ENCODE data around the gene LTBR.

Gene LTBR

DNA sequence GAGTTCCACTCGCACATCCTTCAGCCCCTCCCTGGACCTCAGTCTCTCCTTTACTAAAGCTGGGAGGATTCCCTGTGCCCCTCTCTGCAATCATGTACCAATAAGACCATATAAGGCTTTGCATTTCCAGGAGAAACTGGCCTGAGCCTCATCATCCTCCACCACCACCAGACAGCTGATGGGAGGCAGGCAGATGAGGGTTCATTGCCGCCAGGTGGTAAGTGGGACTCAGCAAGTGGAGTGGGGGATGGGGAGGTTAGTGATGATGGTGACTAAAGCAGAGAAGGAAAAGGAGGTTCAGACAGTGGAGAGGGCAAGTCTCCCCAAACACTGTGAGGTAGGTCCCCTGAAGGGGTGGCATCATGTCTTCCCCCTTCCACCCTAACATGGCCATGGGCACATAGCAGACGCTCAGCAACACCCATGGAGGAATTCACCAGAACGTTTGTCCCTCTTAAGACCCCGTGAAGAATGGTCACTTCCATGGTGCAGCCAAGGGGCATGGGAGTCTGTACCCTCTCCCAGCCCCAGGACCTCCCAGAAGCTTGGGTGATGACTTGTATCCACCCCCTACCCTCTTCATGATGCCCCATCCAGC lies 37.6 kb upstream of the LTBR start:
- H3K36me3 Mint-ChIP-seq (ENCODE audit: low read depth), result no peaks in the 10 kb centered on the region
- peaks cover 9% of the 10 kb centered on the region for H3K27me3 Mint-ChIP-seq (ENCODE audit: low read depth, poor library complexity)
- TF ChIP-seq, protein P1, sequence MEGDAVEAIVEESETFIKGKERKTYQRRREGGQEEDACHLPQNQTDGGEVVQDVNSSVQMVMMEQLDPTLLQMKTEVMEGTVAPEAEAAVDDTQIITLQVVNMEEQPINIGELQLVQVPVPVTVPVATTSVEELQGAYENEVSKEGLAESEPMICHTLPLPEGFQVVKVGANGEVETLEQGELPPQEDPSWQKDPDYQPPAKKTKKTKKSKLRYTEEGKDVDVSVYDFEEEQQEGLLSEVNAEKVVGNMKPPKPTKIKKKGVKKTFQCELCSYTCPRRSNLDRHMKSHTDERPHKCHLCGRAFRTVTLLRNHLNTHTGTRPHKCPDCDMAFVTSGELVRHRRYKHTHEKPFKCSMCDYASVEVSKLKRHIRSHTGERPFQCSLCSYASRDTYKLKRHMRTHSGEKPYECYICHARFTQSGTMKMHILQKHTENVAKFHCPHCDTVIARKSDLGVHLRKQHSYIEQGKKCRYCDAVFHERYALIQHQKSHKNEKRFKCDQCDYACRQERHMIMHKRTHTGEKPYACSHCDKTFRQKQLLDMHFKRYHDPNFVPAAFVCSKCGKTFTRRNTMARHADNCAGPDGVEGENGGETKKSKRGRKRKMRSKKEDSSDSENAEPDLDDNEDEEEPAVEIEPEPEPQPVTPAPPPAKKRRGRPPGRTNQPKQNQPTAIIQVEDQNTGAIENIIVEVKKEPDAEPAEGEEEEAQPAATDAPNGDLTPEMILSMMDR (IDR thresholded peaks at IDR 0.05), result no peak
- DNase-seq, result no peak
- no peak overlapping the region for H3K27ac Mint-ChIP-seq
- H3K4me1 Mint-ChIP-seq, result peaks cover 65% of the 10 kb centered on the region
- H3K9me3 Mint-ChIP-seq, result no peaks in the 10 kb centered on the region
- H3K4me3 Mint-ChIP-seq, result no peak overlapping the region

DNA sequence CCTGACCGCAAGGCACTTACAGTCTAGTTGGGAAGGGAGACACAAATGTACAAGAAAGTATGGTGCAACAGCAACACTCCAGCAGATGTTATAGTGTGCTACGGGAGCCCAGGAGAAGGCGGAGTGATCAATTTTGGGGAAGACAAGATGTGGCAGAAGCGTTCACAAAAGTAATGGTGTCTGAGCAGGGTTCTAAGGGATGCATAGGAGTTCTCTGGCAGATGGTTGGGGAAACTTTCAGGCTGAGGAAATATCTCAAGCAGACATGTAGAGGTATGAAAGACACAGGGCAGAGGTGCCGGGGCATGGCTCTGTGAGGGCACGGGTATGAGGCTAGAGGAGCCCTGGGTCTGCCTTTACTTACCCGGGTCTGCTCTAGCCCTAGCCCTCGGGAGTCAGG lies 37.0 kb upstream of the LTBR start:
- H3K4me1 Mint-ChIP-seq, result peaks cover 60% of the 10 kb centered on the region
- no peak for DNase-seq
- H3K4me3 Mint-ChIP-seq, result no peak overlapping the region
- H3K27me3 Mint-ChIP-seq (ENCODE audit: low read depth, poor library complexity), result peaks cover 9% of the 10 kb centered on the region
- TF ChIP-seq, protein P1 (IDR thresholded peaks at IDR 0.05), result no peak
- H3K9me3 Mint-ChIP-seq, result no peaks in the 10 kb centered on the region
- H3K27ac Mint-ChIP-seq, result no peak overlapping the region
- no peaks in the 10 kb centered on the region for H3K36me3 Mint-ChIP-seq (ENCODE audit: low read depth)

DNA sequence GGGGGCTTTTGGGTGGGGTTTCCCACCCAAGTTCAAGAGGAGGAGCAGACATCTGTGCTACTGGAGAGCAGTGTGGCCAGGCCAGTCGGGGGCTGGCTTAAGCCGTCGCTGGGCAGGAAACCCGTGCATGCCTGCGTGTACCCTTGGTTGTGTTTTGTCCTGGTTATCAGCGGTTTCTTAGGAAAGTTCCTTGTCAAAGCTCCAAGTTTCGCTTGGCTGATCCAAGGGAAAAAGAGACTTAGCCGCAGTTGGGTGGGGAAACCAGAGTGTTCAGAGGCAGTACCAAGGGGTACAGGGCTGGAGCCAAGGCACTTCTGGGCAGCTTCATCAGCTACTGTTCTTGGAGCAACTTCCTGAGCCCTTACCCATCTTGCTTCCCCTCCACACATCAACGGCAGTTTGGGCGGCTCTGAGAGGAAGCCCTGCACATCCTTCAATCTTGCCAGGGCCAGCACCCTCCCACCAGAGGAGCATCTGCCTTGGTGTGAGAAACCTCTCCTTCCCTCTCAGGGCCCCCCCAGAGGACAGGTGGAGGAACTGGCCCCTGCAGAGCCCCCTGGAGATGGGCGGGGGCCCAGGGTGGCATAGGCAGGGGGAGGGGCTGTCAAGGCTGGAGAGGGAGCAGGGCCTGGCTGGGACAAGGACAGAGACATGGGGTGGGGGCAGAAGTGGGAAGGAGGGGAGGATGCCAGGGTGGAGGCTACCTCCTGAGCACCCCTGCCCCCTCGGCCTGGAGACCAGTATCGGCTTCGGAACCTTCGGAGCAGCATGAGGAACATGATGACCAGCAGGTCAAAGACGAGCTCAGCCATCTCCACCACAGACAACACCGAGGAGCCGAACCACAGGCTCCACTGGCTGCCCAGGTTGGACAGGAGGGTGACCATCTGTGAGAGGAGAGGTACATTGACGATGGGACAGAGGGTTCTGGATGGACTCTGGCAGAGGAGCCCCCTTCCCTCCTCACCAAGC lies 36.3 kb upstream of the LTBR start:
- Mint-ChIP-seq H3K9me3 (no peaks in the 10 kb centered on the region), H3K4me3 (no peak overlapping the region), H3K27me3 (ENCODE audit: low read depth, poor library complexity) (peaks cover 9% of the 10 kb centered on the region), H3K4me1 (peaks cover 59% of the 10 kb centered on the region), H3K27ac (no peak overlapping the region), H3K36me3 (ENCODE audit: low read depth) (no peaks in the 10 kb centered on the region)
- TF ChIP-seq, protein P1 (IDR thresholded peaks at IDR 0.05), result no peak
- DNase-seq, result no peak

DNA sequence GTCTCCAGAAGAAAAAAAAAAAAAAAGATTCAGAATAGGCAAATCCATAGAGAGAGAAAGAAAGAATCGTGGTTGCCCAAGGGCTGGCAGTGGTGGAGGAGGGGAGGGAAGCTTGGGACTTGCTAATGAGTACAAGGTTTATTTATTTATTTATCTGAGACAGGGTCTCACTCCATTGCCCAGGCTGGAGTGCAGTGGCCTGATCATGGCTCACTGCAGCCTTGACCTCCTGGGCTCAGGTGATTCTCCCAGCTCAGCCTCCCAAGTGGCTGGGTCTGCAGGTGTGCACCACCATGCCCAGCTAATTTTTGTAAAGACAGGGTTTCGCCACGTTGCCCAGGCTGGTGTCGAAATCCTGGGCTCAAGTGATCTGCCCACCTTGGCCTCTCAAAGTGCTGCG lies 32.3 kb upstream of the LTBR start:
- Mint-ChIP-seq H3K9me3 (no peaks in the 10 kb centered on the region), H3K27me3 (ENCODE audit: low read depth, poor library complexity) (peaks cover 21% of the 10 kb centered on the region), H3K4me3 (no peak overlapping the region), H3K27ac (no peak overlapping the region), H3K4me1 (peaks cover 38% of the 10 kb centered on the region), H3K36me3 (ENCODE audit: low read depth) (no peaks in the 10 kb centered on the region)
- TF ChIP-seq, protein P1 (IDR thresholded peaks at IDR 0.05), result no peak
- DNase-seq, result no peak

DNA sequence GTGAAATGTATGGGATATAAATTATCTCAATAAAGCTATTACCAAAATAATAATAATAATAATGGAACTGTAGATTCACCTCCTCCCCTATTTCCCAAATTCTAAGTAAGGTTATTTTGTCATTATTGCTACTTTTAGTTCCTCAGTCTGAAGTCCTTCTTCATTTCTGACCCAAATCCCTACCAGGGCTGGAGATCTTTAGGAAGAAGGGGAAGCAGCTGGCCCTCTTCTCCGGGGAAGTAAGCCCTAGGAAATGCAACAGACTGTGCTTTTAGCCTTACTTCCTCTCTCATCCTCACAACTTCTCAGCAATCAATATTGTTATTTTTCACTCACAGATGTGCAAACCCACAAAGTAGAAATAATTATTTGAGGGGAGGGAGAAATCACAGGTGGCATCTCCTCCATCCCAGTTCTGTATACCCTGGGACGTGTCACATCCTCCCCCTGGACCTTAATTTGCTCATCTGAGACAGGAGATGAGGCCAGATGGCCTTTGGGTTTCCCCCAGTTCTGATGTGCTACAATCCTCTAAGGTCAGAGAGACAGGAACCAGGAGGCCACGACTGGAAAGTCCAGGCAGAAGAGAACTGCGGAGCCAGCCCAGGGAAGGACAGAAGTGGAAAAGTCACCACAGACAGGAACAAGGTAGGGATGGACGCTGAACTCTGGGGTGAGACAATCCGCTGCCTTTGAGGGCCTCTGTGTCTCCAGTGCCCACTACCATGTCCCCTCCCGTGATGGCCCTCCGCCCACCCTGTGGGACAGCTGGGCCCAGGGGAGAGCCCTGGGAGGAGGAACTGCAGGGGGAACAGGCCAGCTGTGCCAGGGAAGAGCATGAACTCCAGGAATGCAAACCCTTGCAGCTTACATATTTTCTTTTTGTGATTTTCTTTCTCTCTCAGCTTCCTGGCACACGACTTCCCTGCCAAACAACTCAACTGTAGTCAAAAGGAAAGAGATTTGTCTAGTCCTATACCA lies 31.5 kb upstream of the LTBR start:
- Mint-ChIP-seq H3K4me3 (no peak overlapping the region), H3K27ac (no peak overlapping the region), H3K36me3 (ENCODE audit: low read depth) (no peaks in the 10 kb centered on the region), H3K9me3 (no peaks in the 10 kb centered on the region), H3K4me1 (peaks cover 37% of the 10 kb centered on the region), H3K27me3 (ENCODE audit: low read depth, poor library complexity) (peaks cover 18% of the 10 kb centered on the region)
- TF ChIP-seq, protein P1 (IDR thresholded peaks at IDR 0.05), result no peak
- no peak for DNase-seq
